T-helper 1 cell treated with Interleukin-12 subunit alpha and Interleukin-12 subunit beta and Interleukin-4 antibody, amounts not matched to agents 30 μg/mL and 1 μg/mL, for 36 hours (primary cell): Measurements from ENCODE around the gene AHI1.

Experiments
- H3K27ac Mint-ChIP-seq: one replicate; pipeline ENCODE4 v1.8.0; 2021; ENCODE audit warnings: mild to moderate bottlenecking, mixed read lengths
- H3K27me3 Mint-ChIP-seq: one replicate; pipeline ENCODE4 v1.8.0; 2021; ENCODE audit warnings: low read depth, mixed read lengths
- H3K36me3 Mint-ChIP-seq: one replicate; pipeline ENCODE4 v1.8.0; 2021; ENCODE audit warnings: low read depth, mixed read lengths
- H3K4me1 Mint-ChIP-seq: one replicate; pipeline ENCODE4 v1.8.0; 2021; ENCODE audit warnings: low read depth, mixed read lengths
- H3K4me3 Mint-ChIP-seq: one replicate; pipeline ENCODE4 v1.8.0; 2021; ENCODE audit warnings: mild to moderate bottlenecking, moderate library complexity, mixed read lengths
- H3K9me3 Mint-ChIP-seq: one replicate; pipeline ENCODE4 v1.8.0; 2021; ENCODE audit warnings: mixed read lengths

AHI1 gene

GRCh38 chr6:135236319-135236718 lies 261.2 kb downstream of the AHI1 start:
- H3K4me3 Mint-ChIP-seq: no peak overlapping the region
- no peaks in the 10 kb centered on the region for H3K36me3 Mint-ChIP-seq
- no peaks in the 10 kb centered on the region for H3K27me3 Mint-ChIP-seq
- H3K4me1 Mint-ChIP-seq: peaks cover 21% of the 10 kb centered on the region
- H3K27ac Mint-ChIP-seq: peak overlapping the region; percentile 11
- no peaks in the 10 kb centered on the region for H3K9me3 Mint-ChIP-seq

- H3K36me3 Mint-ChIP-seq: no peaks in the 10 kb centered on the region
- peaks cover 24% of the 10 kb centered on the region for H3K4me1 Mint-ChIP-seq
- H3K27me3 Mint-ChIP-seq: no peaks in the 10 kb centered on the region
- no peak overlapping the region for H3K27ac Mint-ChIP-seq
- no peak overlapping the region for H3K4me3 Mint-ChIP-seq
- no peaks in the 10 kb centered on the region for H3K9me3 Mint-ChIP-seq
Measured at GRCh38 chr6:135235716-135236115, 261.8 kb downstream of the AHI1 start.

GRCh38 chr6:135234492-135234780 lies 263.1 kb downstream of the AHI1 start:
- peaks cover 25% of the 10 kb centered on the region for H3K4me1 Mint-ChIP-seq
- H3K27me3 Mint-ChIP-seq: no peaks in the 10 kb centered on the region
- H3K36me3 Mint-ChIP-seq: no peaks in the 10 kb centered on the region
- H3K4me3 Mint-ChIP-seq: no peak overlapping the region
- no peak overlapping the region for H3K27ac Mint-ChIP-seq
- H3K9me3 Mint-ChIP-seq: no peaks in the 10 kb centered on the region

GRCh38 chr6:135233686-135234491 lies 263.7 kb downstream of the AHI1 start:
- Mint-ChIP-seq H3K4me1 (peaks cover 25% of the 10 kb centered on the region), H3K27ac (no peak overlapping the region), H3K9me3 (no peaks in the 10 kb centered on the region), H3K36me3 (no peaks in the 10 kb centered on the region), H3K27me3 (no peaks in the 10 kb centered on the region), H3K4me3 (no peak overlapping the region)
